Naive thymus-derived CD4-positive, alpha-beta T cell (primary cell): ENCODE data around the gene LTA. TPM values are rescaled to one million over a fixed set of nuclear protein-coding genes. Genes with fewer than 3 reads are reported as not detected.
A peak's percentile ranks its signal among the peaks of the same experiment; 100 is the strongest.

Experiments used
- ATAC-seq: fragments of 150-1000 bp; cut with Tn5 transposase; 2 replicates; pipeline ENCODE4 v1.10.0; 2021; ENCODE audit warnings: mild to moderate bottlenecking, moderate library complexity
- CTCF ChIA-PET: fragments of 350-600 bp; sonication (Branson Sonifier 250); formaldehyde crosslinking; loops from one replicate; lab custom pipeline; 2021; ENCODE audit warnings: antibody characterized with exemption; lab: Charles Lee
- POLR2A ChIA-PET: fragments of 350-600 bp; sonication (Branson Sonifier 250); formaldehyde crosslinking; loops from one replicate; lab custom pipeline; 2021; ENCODE audit warnings: antibody characterized with exemption, inconsistent platforms; lab: Charles Lee
- DNase-seq, 9 donors: peaks; one replicate each; pipeline versions ENCODE4 v3.0.0 to v3.0.0-alpha.2; 2020 to 2022; ENCODE audit warnings: mixed read lengths in 1 of 9
- H3K27ac ChIP-seq: one replicate; pipeline ENCODE4 v1.7.0; 2013; ENCODE audit warnings: mild to moderate bottlenecking, low read depth, low read length, moderate library complexity
- H3K27me3 ChIP-seq, 2 donors: one replicate each; pipeline ENCODE4 v1.7.0; 2013; ENCODE audit warnings: low read length in 2 of 2, mild to moderate bottlenecking in 2 of 2, moderate library complexity in 2 of 2; ENCODE audit not compliant: control insufficient read depth in 2 of 2, insufficient read depth in 2 of 2
- H3K36me3 ChIP-seq, 3 experiments: 1 replicate in 2 of 3; 2 replicates in 1 of 3; pipeline ENCODE4 v1.7.0; 2013; ENCODE audit warnings: low read length in 3 of 3, mild to moderate bottlenecking in 3 of 3, moderate library complexity in 1 of 3; ENCODE audit not compliant: insufficient read depth in 3 of 3, control insufficient read depth in 2 of 3
- H3K4me1 ChIP-seq, 2 donors: one replicate each; pipeline ENCODE4 v1.7.0; 2013; ENCODE audit warnings: low read length in 2 of 2, mild to moderate bottlenecking in 2 of 2, moderate library complexity in 1 of 2; ENCODE audit not compliant: control insufficient read depth in 2 of 2, insufficient read depth in 2 of 2
- H3K4me3 ChIP-seq: 2 replicates; pipeline ENCODE4 v1.7.0; 2013; ENCODE audit warnings: mild to moderate bottlenecking, low read length
- H3K9me3 ChIP-seq, 3 experiments: 1 replicate in 2 of 3; 2 replicates in 1 of 3; pipeline ENCODE4 v1.7.0; 2013; ENCODE audit warnings: low read length in 3 of 3; ENCODE audit not compliant: control insufficient read depth in 2 of 3
- H3K27ac Mint-ChIP-seq, 9 donors: one replicate each; pipeline ENCODE4 v1.8.0; 2020 to 2022; ENCODE audit warnings: mixed read lengths in 9 of 9, mild to moderate bottlenecking in 8 of 9, moderate library complexity in 5 of 9, inconsistent platforms in 2 of 9
- H3K27me3 Mint-ChIP-seq, 5 donors: one replicate each; pipeline ENCODE4 v1.8.0; 2021 to 2022; ENCODE audit warnings: mixed read lengths in 5 of 5, mild to moderate bottlenecking in 1 of 5
- H3K36me3 Mint-ChIP-seq, 5 donors: one replicate each; pipeline ENCODE4 v1.8.0; 2020 to 2022; ENCODE audit warnings: mixed read lengths in 5 of 5, mild to moderate bottlenecking in 3 of 5, inconsistent platforms in 1 of 5
- H3K4me1 Mint-ChIP-seq, 7 donors: one replicate each; pipeline ENCODE4 v1.8.0; 2020 to 2022; ENCODE audit warnings: mixed read lengths in 7 of 7, mild to moderate bottlenecking in 3 of 7, inconsistent platforms in 1 of 7
- H3K4me3 Mint-ChIP-seq, 10 donors: one replicate each; pipeline ENCODE4 v1.8.0; 2020 to 2022; ENCODE audit warnings: mild to moderate bottlenecking in 10 of 10, mixed read lengths in 10 of 10, moderate library complexity in 6 of 10, inconsistent platforms in 2 of 10
- H3K9me3 Mint-ChIP-seq, 11 donors: one replicate each; pipeline ENCODE4 v1.8.0; 2020 to 2022; ENCODE audit warnings: mixed read lengths in 11 of 11, mild to moderate bottlenecking in 4 of 11, inconsistent platforms in 1 of 11, moderate library complexity in 1 of 11
- intact Hi-C, 2 donors: fragments of 100-400 bp; cut with micrococcal nuclease; formaldehyde crosslinking; loops; one replicate each; pipeline ENCODE4 v1.15.1; 2023
- polyA plus RNA-seq, 2 donors: library from polyadenylated mRNA; unstranded; fragments of 300-500 nt; fragmentation: Illumina TruSeq; gene quantifications; one replicate each; pipeline ENCODE4 v1.2.3, GENCODE V29; 2021
- total RNA-seq, 6 experiments: library from RNA in 5 of 6; stranded (reverse) in 5 of 6; gene quantifications; 1 replicate in 5 of 6; 2 replicates in 1 of 6; pipeline ENCODE4 v1.2.3 and lab custom pipeline; 2021 to 2026

Gene LTA, protein sequence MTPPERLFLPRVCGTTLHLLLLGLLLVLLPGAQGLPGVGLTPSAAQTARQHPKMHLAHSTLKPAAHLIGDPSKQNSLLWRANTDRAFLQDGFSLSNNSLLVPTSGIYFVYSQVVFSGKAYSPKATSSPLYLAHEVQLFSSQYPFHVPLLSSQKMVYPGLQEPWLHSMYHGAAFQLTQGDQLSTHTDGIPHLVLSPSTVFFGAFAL
- total RNA-seq (100 to 1,000 TPM in 1 of 5 experiments, 10 to 100 TPM in 4; 12.3 to 110 (median 20.2) TPM), polyA plus RNA-seq (10 to 100 TPM; 24.0 to 27.5 TPM), total RNA-seq (lab: John Stamatoyannopoulos, UW) (24.2 reads per million, percentile 55 among the genes with 10 or more reads in this experiment)

DNA sequence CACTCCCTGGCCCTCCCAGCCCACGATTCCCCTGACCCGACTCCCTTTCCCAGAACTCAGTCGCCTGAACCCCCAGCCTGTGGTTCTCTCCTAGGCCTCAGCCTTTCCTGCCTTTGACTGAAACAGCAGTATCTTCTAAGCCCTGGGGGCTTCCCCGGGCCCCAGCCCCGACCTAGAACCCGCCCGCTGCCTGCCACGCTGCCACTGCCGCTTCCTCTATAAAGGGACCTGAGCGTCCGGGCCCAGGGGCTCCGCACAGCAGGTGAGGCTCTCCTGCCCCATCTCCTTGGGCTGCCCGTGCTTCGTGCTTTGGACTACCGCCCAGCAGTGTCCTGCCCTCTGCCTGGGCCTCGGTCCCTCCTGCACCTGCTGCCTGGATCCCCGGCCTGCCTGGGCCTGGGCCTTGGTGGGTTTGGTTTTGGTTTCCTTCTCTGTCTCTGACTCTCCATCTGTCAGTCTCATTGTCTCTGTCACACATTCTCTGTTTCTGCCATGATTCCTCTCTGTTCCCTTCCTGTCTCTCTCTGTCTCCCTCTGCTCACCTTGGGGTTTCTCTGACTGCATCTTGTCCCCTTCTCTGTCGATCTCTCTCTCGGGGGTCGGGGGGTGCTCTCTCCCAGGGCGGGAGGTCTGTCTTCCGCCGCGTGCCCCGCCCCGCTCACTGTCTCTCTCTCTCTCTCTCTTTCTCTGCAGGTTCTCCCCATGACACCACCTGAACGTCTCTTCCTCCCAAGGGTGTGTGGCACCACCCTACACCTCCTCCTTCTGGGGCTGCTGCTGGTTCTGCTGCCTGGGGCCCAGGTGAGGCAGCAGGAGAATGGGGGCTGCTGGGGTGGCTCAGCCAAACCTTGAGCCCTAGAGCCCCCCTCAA is at the start of gene LTA:
Gene LTA (plus strand): TSS at position 249 of the 871 bp plus-strand sequence. CDS start 454 bp downstream, at position 703.
- peak within 1 kb of the TSS; percentile 97 for H3K27ac ChIP-seq
- H3K36me3 ChIP-seq: peaks cover 0 to 3% (median 2%) of the 10 kb centered on the region in 3 experiments
- intact Hi-C loops: loop anchor here (1.0 kb wide), 5 partner anchors 8 to 25 kb away; partner anchors contain the start of genes LTB (in 1 of the 2) and NFKBIL1 (in 1 of the 2)
- H3K27me3 ChIP-seq: no peaks in the 10 kb centered on the region
- peak; percentile 52 to 82 (median 77) for DNase-seq
- peaks cover 72% of the 10 kb centered on the region in 2 donors for H3K4me1 ChIP-seq
- peaks cover 0 to 25% (median 0%) of the 10 kb centered on the region in 5 donors for H3K27me3 Mint-ChIP-seq
- H3K27ac Mint-ChIP-seq: peak within 1 kb of the TSS; percentile 97 to 99 (median 99)
- ATAC-seq: peak; percentile 74
- H3K4me1 Mint-ChIP-seq: peaks cover 67 to 100% (median 96%) of the 10 kb centered on the region in 7 donors
- peaks cover 3 to 38% (median 4%) of the 10 kb centered on the region in 5 donors for H3K36me3 Mint-ChIP-seq
- peak within 1 kb of the TSS; percentile 93 to 99 (median 98) for H3K4me3 Mint-ChIP-seq
- no peaks in the 10 kb centered on the region for H3K9me3 ChIP-seq
- POLR2A ChIA-PET: interaction anchor here (0.6 to 66.4 kb wide), 4 partner anchors 8 to 291 kb away, joined by 3 to 3078 read pairs (median 1540); partner anchors contain the start of genes AIF1, ATP6V1G2, DDX39B and LST1
- H3K4me3 ChIP-seq: peak within 1 kb of the TSS; percentile 69
- CTCF ChIA-PET: interaction anchor here (2.8 to 18.2 kb wide), 5 partner anchors 9 to 26 kb away, joined by 22 to 687 read pairs (median 48); partner anchors contain the start of genes ATP6V1G2, LST1, LTB and NCR3
- peaks cover 0 to 2% (median 0%) of the 10 kb centered on the region in 11 donors for H3K9me3 Mint-ChIP-seq

DNA sequence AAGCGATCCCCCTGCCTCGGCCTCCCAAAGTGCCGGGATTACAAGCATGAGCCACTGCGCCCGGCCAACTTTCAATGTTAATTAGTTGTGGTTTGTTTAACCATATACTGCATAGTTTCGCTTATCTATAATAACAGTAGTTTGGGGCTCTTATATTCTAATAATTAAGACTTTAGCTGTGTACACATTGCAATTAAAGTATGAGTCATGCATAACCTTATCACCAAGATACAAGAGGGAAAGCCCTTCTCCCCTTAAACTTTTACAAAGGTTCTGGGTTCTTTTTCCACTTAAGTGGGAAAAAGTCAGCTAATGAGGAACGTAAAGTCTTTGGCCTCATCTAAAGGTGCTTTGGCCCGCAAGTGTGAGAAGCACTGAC is 46.5 kb upstream of the LTA start:
- Histone ChIP-seq H3K9me3 (no peaks in the 10 kb centered on the region), H3K36me3 (peaks cover 7 to 11% (median 7%) of the 10 kb centered on the region in 3 experiments), H3K27me3 (no peaks in the 10 kb centered on the region), H3K27ac (no peak overlapping the region), H3K4me3 (no peak overlapping the region), H3K4me1 (no peaks in the 10 kb centered on the region)
- intact Hi-C loops: no loop called here
- Mint-ChIP-seq H3K27me3 (peaks cover 0 to 20% (median 0%) of the 10 kb centered on the region in 5 donors), H3K4me3 (no peak overlapping the region), H3K9me3 (no peaks in the 10 kb centered on the region), H3K36me3 (peaks cover under 1 to 9% (median 4%) of the 10 kb centered on the region in 5 donors), H3K27ac (no peak overlapping the region), H3K4me1 (peaks cover 0 to 7% (median 3%) of the 10 kb centered on the region in 7 donors)
- ATAC-seq (no peak), DNase-seq (no peak)
- ChIA-PET CTCF (no interaction called here), POLR2A (no interaction called here)

DNA sequence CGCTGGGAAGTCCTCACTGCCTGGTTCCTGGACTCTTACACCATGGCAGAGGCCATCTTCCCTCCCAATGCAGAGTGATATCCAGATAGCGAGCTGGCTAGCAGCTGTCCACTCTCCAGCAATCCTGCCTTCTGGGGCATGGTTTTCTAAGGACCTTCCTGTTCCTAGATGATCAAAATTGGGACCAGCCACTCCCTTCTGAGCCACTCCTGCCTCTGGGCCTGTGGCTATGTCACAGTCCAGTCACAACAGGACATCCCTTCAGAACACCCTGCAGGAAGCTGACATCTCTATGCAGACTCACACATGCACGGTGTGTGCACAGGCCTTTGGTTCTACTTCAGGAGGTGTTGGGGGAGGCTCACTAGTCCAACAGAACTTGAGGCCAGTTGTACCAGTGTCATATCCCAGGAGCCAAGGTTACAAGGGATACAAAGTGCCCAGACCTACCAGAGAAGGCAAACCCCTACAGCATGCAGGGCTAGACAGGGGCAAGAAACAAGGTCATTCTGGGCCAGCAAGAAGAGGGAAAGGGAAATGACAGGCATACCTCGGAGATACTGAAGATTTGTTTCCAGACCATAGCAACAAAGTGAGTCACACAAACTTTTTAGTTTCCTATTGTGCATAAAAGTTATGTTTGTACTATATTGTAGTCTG is 46.0 kb upstream of the LTA start:
- intact Hi-C loops: no loop called here
- Mint-ChIP-seq H3K4me1 (peaks cover 0 to 10% (median 6%) of the 10 kb centered on the region in 7 donors), H3K27me3 (peaks cover 0 to 17% (median 0%) of the 10 kb centered on the region in 5 donors), H3K36me3 (peaks cover 3 to 13% (median 6%) of the 10 kb centered on the region in 5 donors), H3K27ac (peak overlapping the region in 1 of 9 donors; percentile 74), H3K9me3 (no peaks in the 10 kb centered on the region), H3K4me3 (no peak overlapping the region)
- Histone ChIP-seq H3K27me3 (no peaks in the 10 kb centered on the region), H3K27ac (no peak overlapping the region), H3K4me1 (no peaks in the 10 kb centered on the region), H3K36me3 (peaks cover 12 to 16% (median 13%) of the 10 kb centered on the region in 3 experiments), H3K9me3 (no peaks in the 10 kb centered on the region), H3K4me3 (no peak overlapping the region)
- DNase-seq (no peak), ATAC-seq (peak; percentile 18)
- ChIA-PET CTCF (interaction anchor here (0.9 kb wide), 1 partner anchor 128 kb away, joined by 3 read pairs; no protein-coding TSS in a partner anchor), POLR2A (no interaction called here)

DNA sequence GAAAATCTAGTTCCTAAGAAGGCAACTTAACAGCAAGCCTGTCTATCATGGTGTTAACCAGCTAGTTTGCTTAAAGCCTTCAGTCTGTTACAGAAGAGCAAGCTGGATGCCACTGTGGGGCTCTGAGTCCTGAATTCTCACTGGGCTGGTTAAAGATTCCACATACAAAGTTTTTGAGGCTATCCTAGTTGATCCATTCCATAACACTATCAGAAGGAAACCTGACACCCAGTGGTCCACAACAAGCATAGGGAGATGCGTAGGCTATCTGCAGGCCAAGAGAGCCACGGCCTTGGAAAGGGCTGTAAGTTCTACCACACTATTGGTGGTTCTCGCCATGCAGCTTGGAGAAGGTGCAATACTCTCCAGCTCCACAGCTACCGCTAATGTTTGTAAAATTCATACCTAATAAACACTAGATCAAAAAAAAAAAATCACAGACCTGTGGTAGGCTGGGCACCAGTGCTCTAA is 43.7 kb upstream of the LTA start:
- CTCF ChIA-PET: interaction anchor here (0.6 kb wide), 1 partner anchor 13 kb away, joined by 4 read pairs; no protein-coding TSS in a partner anchor
- H3K9me3 Mint-ChIP-seq: no peaks in the 10 kb centered on the region
- no peaks in the 10 kb centered on the region for H3K9me3 ChIP-seq

DNA sequence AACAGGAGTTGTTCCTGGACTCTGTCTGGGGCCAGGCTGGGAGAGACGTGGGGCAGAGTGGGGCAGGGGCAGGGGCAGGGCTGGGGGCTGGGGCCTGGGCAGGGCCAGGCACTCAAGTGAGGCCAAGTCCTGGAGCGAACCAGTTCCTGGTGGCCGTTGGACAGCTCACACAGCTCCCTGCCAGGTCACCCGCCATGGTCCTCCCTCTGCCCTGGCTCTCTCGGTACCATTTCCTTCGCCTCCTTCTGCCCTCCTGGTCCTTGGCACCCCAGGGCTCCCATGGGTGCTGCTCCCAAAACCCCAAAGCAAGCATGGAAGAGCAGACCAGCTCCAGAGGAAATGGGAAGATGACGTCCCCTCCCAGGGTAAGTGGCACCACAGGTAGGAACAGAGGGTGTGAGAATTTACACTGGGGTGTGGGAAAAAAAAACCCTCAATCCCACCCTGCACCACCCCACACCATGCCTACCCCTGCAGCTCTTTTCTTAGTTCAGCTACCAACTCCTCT is 43.2 kb upstream of the LTA start, which contains the start of gene MCCD1:
Gene MCCD1 (plus strand): TSS at position 142 of the 508 bp plus-strand sequence. CDS start 53 bp downstream, at position 195.
- Histone ChIP-seq H3K27me3 (no peaks in the 10 kb centered on the region), H3K27ac (no peak within 1 kb of the TSS), H3K4me3 (no peak within 1 kb of the TSS), H3K36me3 (peaks cover 26 to 43% (median 30%) of the 10 kb centered on the region in 3 experiments), H3K9me3 (no peaks in the 10 kb centered on the region), H3K4me1 (no peaks in the 10 kb centered on the region)
- H3K4me3 Mint-ChIP-seq: no peak within 1 kb of the TSS
- ChIA-PET CTCF (no interaction called here), POLR2A (interaction anchor here (0.5 to 2.0 kb wide), 2 partner anchors 11 to 78 kb away, joined by 4 to 9 read pairs; no protein-coding TSS in a partner anchor)
- H3K36me3 Mint-ChIP-seq: peaks cover 3 to 29% (median 13%) of the 10 kb centered on the region in 5 donors
- peaks cover 8 to 25% (median 14%) of the 10 kb centered on the region in 7 donors for H3K4me1 Mint-ChIP-seq
- peak within 1 kb of the TSS in 4 of 9 donors; percentile 32 to 73 (median 57) for H3K27ac Mint-ChIP-seq
- H3K9me3 Mint-ChIP-seq: no peaks in the 10 kb centered on the region
- intact Hi-C loops: no loop called here
- DNase-seq (no peak), ATAC-seq (peak; percentile 10)
- H3K27me3 Mint-ChIP-seq: no peaks in the 10 kb centered on the region

More for the DNA sequence above, 43.7 kb upstream of the LTA start:
- Histone ChIP-seq H3K4me3 (no peak overlapping the region), H3K27me3 (no peaks in the 10 kb centered on the region), H3K27ac (no peak overlapping the region), H3K36me3 (peaks cover 23 to 38% (median 24%) of the 10 kb centered on the region in 3 experiments), H3K4me1 (no peaks in the 10 kb centered on the region)
- peak overlapping the region in 3 of 9 donors; percentile 42 to 73 (median 72) for H3K27ac Mint-ChIP-seq
- no peak overlapping the region for H3K4me3 Mint-ChIP-seq
- POLR2A ChIA-PET: interaction anchor here (2.0 kb wide), 1 partner anchor 11 kb away, joined by 9 read pairs; no protein-coding TSS in a partner anchor
- no peaks in the 10 kb centered on the region for H3K27me3 Mint-ChIP-seq
- peaks cover 8 to 23% (median 10%) of the 10 kb centered on the region in 7 donors for H3K4me1 Mint-ChIP-seq
- DNase-seq (no peak), ATAC-seq (peak; percentile 22)
- peaks cover 3 to 27% (median 11%) of the 10 kb centered on the region in 5 donors for H3K36me3 Mint-ChIP-seq
- intact Hi-C loops: no loop called here
